SK-N-SH (cell line): ENCODE data around the gene PRR18. TPM values are rescaled to one million over a fixed set of nuclear protein-coding genes. Genes with fewer than 3 reads are reported as not detected.

ENCODE experiments used
- CTCF ChIA-PET: fragments of 300-600, 350-600 bp; formaldehyde crosslinking; extraction: SDS; loops from one replicate; lab custom pipeline; 2021; lab: Yijun Ruan, JAX
- POLR2A ChIA-PET: fragments of 350-600 bp; sonication (Branson Sonifier 250); formaldehyde crosslinking; extraction: SDS; loops from one replicate; lab custom pipeline; 2020; ENCODE audit warnings: antibody characterized with exemption, inconsistent platforms; lab: Yijun Ruan, JAX
- DNase-seq: peaks from one replicate; pipeline ENCODE4 v3.0.0; 2012
- H2AFZ ChIP-seq: fragments of 200-600 bp; sonication (generic); 2 replicates; pipeline ENCODE4 v1.8.1; 2016; ENCODE audit warnings: antibody characterized with exemption, mild to moderate bottlenecking, low read depth
- H3F3A ChIP-seq: fragments of 200-600 bp; sonication (generic); replicated peaks from 2 replicates; pipeline ENCODE3; 2016; ENCODE audit warnings: antibody characterized with exemption, mild to moderate bottlenecking; ENCODE audit not compliant: insufficient read depth
- H3K27ac ChIP-seq, 2 experiments: fragments of 200-500 bp in 1 of 2; fragments of 200-600 bp in 1 of 2; sonication (Bioruptor generic) in 1 of 2; sonication (generic), shearing (Covaris generic) in 1 of 2; 2 replicates each; pipeline versions ENCODE4 v1.5.1 to v1.6.1; 2014 to 2016; ENCODE audit warnings: low read depth in 2 of 2, inconsistent platforms in 1 of 2, low read length in 1 of 2, mild to moderate bottlenecking in 1 of 2, mixed read lengths in 1 of 2
- H3K27me3 ChIP-seq: fragments of 200-600 bp; sonication (generic), shearing (Covaris generic); 2 replicates; pipeline ENCODE4 v1.6.1; 2016; ENCODE audit warnings: mixed run types; ENCODE audit not compliant: insufficient read depth
- H3K36me3 ChIP-seq, 2 experiments: fragments of 200-500 bp in 1 of 2; fragments of 200-600 bp in 1 of 2; sonication (Bioruptor generic) in 1 of 2; sonication (generic) in 1 of 2; replicated peaks in 1 of 2; 2 replicates each; pipeline versions ENCODE3 to v1.5.1; 2014 to 2016; ENCODE audit warnings: low read length in 1 of 2, mild to moderate bottlenecking in 1 of 2; ENCODE audit not compliant: insufficient read depth in 2 of 2, control insufficient read depth in 1 of 2
- H3K4me1 ChIP-seq, 2 experiments: fragments of 200-500 bp in 1 of 2; fragments of 200-600 bp in 1 of 2; sonication (Bioruptor generic) in 1 of 2; sonication (generic), shearing (Covaris generic) in 1 of 2; 2 replicates each; pipeline versions ENCODE4 v1.5.1 to v1.6.1; 2014 to 2016; ENCODE audit warnings: low read depth in 1 of 2, low read length in 1 of 2, mixed run types in 1 of 2; ENCODE audit not compliant: insufficient read depth in 2 of 2, control insufficient read depth in 1 of 2
- H3K4me2 ChIP-seq: fragments of 200-600 bp; sonication (generic), shearing (Covaris generic); 2 replicates; pipeline ENCODE4 v1.6.1; 2017; ENCODE audit warnings: mixed run types
- H3K4me3 ChIP-seq, 2 experiments: fragments of 200-500 bp in 1 of 2; fragments of 200-600 bp in 1 of 2; sonication (Bioruptor generic) in 1 of 2; sonication (generic), shearing (Covaris generic) in 1 of 2; 2 replicates each; pipeline versions ENCODE4 v1.5.1 to v1.8.1; 2014 to 2016; ENCODE audit warnings: low read depth in 2 of 2, inconsistent platforms in 1 of 2, low read length in 1 of 2, mild to moderate bottlenecking in 1 of 2, mixed read lengths in 1 of 2, moderate library complexity in 1 of 2
- H3K79me2 ChIP-seq: fragments of 200-600 bp; sonication (generic); 2 replicates; pipeline ENCODE4 v1.8.1; 2017; ENCODE audit warnings: mild to moderate bottlenecking; ENCODE audit not compliant: insufficient read depth
- H3K9ac ChIP-seq: fragments of 200-600 bp; sonication (generic); 2 replicates; pipeline ENCODE4 v1.6.1; 2017; ENCODE audit warnings: mixed run types
- H3K9me2 ChIP-seq: fragments of 200-600 bp; sonication (generic); 2 replicates; pipeline ENCODE4 v1.6.1; 2017; ENCODE audit warnings: mixed run types
- H3K9me3 ChIP-seq: fragments of 200-600 bp; sonication (generic); 2 replicates; pipeline ENCODE4 v1.6.1; 2017; ENCODE audit warnings: mixed run types, mild to moderate bottlenecking, moderate library complexity
- H4K20me1 ChIP-seq: fragments of 200-600 bp; sonication (generic); 2 replicates; pipeline ENCODE4 v1.6.1; 2017; ENCODE audit warnings: mild to moderate bottlenecking, mixed run types; ENCODE audit not compliant: insufficient read depth
- CHD2 ChIP-seq: fragments of 150-350 bp; IDR thresholded peaks from 2 replicates; pipeline ENCODE4 v1.6.1; 2018; ENCODE audit warnings: low read length; ENCODE audit not compliant: partially characterized antibody
- ELF1 ChIP-seq: IDR thresholded peaks from 2 replicates; pipeline ENCODE4 v1.4.0; 2012
- EP300 ChIP-seq, 2 experiments: IDR thresholded peaks; 2 replicates each; pipeline versions ENCODE4 v1.4.0 to v1.6.1; 2012; ENCODE audit warnings: borderline replicate concordance in 1 of 2, low read depth in 1 of 2, low read length in 1 of 2
- FOSL2 ChIP-seq: IDR thresholded peaks from 2 replicates; pipeline ENCODE4 v1.4.0; 2012; ENCODE audit warnings: low read depth, mild to moderate bottlenecking, moderate library complexity, borderline replicate concordance
- GABPA ChIP-seq: IDR thresholded peaks from 2 replicates; pipeline ENCODE4 v1.4.0; 2012; ENCODE audit warnings: low read depth, mild to moderate bottlenecking
- GATA2 ChIP-seq: sonication (generic); formaldehyde crosslinking; IDR thresholded peaks from 2 replicates; pipeline ENCODE4 v1.5.0; 2020; ENCODE audit warnings: mild to moderate bottlenecking, missing genetic modification reagents
- MEF2A ChIP-seq: IDR thresholded peaks from 2 replicates; pipeline ENCODE4 v1.4.0; 2012; ENCODE audit warnings: low read depth, borderline replicate concordance
- SIN3A ChIP-seq: IDR thresholded peaks from 2 replicates; pipeline ENCODE4 v1.6.1; 2012; ENCODE audit warnings: low read depth, mild to moderate bottlenecking, low read length, moderate library complexity, borderline replicate concordance
- SMC3 ChIP-seq: IDR thresholded peaks from 2 replicates; pipeline ENCODE4 v1.6.1; 2012; ENCODE audit warnings: low read depth, low read length, improper control_type of control experiment
- TAF1 ChIP-seq: IDR thresholded peaks from 2 replicates; pipeline ENCODE4 v1.6.1; 2012; ENCODE audit warnings: low read depth, mild to moderate bottlenecking, low read length, moderate library complexity, borderline replicate concordance
- TEAD4 ChIP-seq: IDR thresholded peaks from 2 replicates; pipeline ENCODE4 v1.4.0; 2012; ENCODE audit warnings: mild to moderate bottlenecking, borderline replicate concordance; ENCODE audit not compliant: insufficient read depth
- YY1 ChIP-seq: IDR thresholded peaks from 2 replicates; pipeline ENCODE4 v1.4.0; 2012; ENCODE audit warnings: low read depth, mild to moderate bottlenecking
- WGBS: methylation state at CpG from one replicate; pipeline ENCODE4 v1.1.6; 2017; ENCODE audit warnings: low lambda C conversion rate; 5-methylcytosine and 5-hydroxymethylcytosine counted together
- polyA plus RNA-seq, 3 experiments: library from polyadenylated mRNA; depleted of rRNA; stranded (reverse); fragments of >200 nt; gene quantifications; 2 replicates each; pipeline ENCODE4 v1.2.3, GENCODE V29; 2012
- TF ChIP-seq, protein P1 (sequence below): IDR thresholded peaks from 2 replicates; pipeline ENCODE4 v1.6.1; 2012; ENCODE audit warnings: mild to moderate bottlenecking, low read depth, low read length, moderate library complexity
- TF ChIP-seq, protein P2 (sequence below): fragments of 150-350 bp; IDR thresholded peaks from 2 replicates; pipeline ENCODE4 v1.6.1; 2016; ENCODE audit warnings: mild to moderate bottlenecking, low read depth, low read length

Gene PRR18
- polyA plus RNA-seq, 1 of the 3 experiments (the other 2 are of a cell fraction) = 0.02 TPM

DNA sequence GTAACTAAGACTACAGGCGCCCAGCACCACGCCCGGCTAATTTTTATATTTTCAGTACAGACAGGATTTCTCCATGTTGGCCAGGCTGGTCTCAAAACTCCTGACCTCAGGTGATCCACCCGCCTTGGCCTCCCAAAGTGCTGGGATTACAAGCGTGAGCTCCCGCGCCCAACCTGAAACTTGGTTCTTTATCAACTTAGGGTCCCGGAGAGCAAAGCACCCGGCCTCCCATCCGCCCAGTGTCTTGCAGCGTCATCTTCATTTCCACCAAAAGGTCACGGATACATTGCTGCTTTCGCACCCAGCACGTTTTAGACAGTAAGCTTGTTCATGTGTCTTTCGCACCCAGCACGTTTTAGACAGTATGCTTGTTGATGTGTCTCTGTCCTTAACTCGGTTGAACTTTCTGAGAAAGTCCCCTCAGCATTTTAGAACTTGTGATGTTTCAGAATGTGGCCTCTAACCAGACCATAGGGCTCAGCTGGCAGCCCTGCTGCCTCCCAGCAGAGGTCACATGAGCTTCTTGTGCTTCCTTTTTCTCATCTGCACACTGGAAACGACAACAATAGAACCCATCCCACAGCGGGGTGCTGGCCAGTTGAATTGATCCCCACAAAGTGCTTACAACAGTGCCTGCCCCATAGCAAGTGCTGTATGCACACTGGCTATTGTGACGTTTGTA, 48.8 kb downstream of the PRR18 start (continued):
- no peak for TF ChIP-seq CHD2
- TF ChIP-seq YY1 = no peak
- no peak for TF ChIP-seq TEAD4
- TF ChIP-seq, protein P1, sequence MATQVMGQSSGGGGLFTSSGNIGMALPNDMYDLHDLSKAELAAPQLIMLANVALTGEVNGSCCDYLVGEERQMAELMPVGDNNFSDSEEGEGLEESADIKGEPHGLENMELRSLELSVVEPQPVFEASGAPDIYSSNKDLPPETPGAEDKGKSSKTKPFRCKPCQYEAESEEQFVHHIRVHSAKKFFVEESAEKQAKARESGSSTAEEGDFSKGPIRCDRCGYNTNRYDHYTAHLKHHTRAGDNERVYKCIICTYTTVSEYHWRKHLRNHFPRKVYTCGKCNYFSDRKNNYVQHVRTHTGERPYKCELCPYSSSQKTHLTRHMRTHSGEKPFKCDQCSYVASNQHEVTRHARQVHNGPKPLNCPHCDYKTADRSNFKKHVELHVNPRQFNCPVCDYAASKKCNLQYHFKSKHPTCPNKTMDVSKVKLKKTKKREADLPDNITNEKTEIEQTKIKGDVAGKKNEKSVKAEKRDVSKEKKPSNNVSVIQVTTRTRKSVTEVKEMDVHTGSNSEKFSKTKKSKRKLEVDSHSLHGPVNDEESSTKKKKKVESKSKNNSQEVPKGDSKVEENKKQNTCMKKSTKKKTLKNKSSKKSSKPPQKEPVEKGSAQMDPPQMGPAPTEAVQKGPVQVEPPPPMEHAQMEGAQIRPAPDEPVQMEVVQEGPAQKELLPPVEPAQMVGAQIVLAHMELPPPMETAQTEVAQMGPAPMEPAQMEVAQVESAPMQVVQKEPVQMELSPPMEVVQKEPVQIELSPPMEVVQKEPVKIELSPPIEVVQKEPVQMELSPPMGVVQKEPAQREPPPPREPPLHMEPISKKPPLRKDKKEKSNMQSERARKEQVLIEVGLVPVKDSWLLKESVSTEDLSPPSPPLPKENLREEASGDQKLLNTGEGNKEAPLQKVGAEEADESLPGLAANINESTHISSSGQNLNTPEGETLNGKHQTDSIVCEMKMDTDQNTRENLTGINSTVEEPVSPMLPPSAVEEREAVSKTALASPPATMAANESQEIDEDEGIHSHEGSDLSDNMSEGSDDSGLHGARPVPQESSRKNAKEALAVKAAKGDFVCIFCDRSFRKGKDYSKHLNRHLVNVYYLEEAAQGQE = no peak
- TF ChIP-seq GABPA = no peak

DNA sequence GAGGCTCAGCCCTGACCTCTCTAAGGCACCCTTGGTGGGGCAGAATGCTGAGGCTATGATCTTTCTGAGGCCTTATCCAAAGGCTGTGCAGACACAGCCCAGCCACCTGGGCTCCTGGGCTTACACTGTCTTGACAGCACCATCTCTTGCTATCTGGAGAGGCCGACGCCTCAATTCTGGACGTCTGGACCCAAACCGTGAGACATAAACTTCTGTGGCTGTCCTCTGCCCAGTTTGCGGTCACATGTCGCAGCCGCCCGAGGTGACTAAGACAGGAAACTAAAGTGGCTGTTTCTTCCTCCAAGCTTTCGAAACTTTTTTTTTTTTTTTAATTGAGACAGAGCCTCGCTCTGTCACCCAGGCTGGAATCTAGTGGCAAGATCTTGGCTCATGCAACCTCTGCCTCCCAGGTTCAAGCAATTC, 49.3 kb downstream of the PRR18 start:
- Histone ChIP-seq H3K4me3 (no peak overlapping the region), H3K36me3 (no peaks in the 10 kb centered on the region), H3K9ac (no peak overlapping the region), H4K20me1 (no peaks in the 10 kb centered on the region), H3F3A (no peaks in the 10 kb centered on the region), H3K79me2 (no peaks in the 10 kb centered on the region), H3K4me2 (no peak overlapping the region), H3K27ac (no peak overlapping the region), H3K9me2 (no peaks in the 10 kb centered on the region), H3K27me3 (peaks cover 30% of the 10 kb centered on the region), H3K4me1 (no peaks in the 10 kb centered on the region), H3K9me3 (no peaks in the 10 kb centered on the region), H2AFZ (no peak overlapping the region)
- CTCF ChIA-PET = interaction anchor here (0.8 to 1.1 kb wide), 2 partner anchors 55 to 141 kb away, joined by 3 to 4 read pairs; no protein-coding TSS in a partner anchor
- TF ChIP-seq ELF1 = no peak
- 81% methylated on average over 9 of the region's 10 CpGs for WGBS
- no peak for DNase-seq
- POLR2A ChIA-PET = no interaction called here

DNA sequence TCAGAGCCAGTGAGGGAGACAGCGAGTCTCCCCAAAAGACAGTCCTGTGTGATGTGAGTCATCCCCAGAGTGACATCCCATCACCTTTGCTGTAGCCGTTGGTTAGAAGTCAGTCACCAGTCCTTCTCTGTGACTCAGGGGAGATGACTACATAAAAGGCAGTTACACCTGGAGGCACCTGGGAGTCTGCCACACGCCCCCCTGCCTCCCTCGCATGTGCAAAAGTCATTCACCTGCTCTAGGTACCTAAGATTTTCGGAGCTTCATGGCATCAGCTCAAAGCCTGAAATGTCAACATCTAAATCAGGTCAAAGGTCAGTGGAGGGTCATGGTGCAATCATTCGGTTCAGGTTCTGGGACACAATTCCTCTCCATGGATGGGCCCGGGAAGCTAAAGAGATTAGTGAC, 50.3 kb downstream of the PRR18 start:
- Histone ChIP-seq H2AFZ (no peak overlapping the region), H3K9me2 (no peaks in the 10 kb centered on the region), H3K36me3 (no peaks in the 10 kb centered on the region), H3K27ac (no peak overlapping the region), H3K4me1 (no peaks in the 10 kb centered on the region; a peak in 1 of 4 replicates), H3K9ac (no peak overlapping the region), H3F3A (no peaks in the 10 kb centered on the region), H3K9me3 (no peaks in the 10 kb centered on the region), H3K79me2 (no peaks in the 10 kb centered on the region), H3K4me3 (no peak overlapping the region), H3K27me3 (peaks cover 40% of the 10 kb centered on the region), H4K20me1 (no peaks in the 10 kb centered on the region), H3K4me2 (no peak overlapping the region)
- no peak for DNase-seq
- 28% methylated on average over 7 of the region's 7 CpGs for WGBS
- ChIA-PET POLR2A (no interaction called here), CTCF (no interaction called here)
- TF ChIP-seq TAF1 (no peak), GATA2 (CRISPR knock-in tag) (no peak), MEF2A (no peak), SMC3 (no peak), YY1 (no peak), SIN3A (no peak), FOSL2 (no peak), TEAD4 (no peak), EP300 (IDR thresholded peaks at IDR 0.05; ENCODE audit: borderline replicate concordance in 1 of 2, low read depth in 1 of 2, low read length in 1 of 2) (no peak)
- TF ChIP-seq, protein P2, sequence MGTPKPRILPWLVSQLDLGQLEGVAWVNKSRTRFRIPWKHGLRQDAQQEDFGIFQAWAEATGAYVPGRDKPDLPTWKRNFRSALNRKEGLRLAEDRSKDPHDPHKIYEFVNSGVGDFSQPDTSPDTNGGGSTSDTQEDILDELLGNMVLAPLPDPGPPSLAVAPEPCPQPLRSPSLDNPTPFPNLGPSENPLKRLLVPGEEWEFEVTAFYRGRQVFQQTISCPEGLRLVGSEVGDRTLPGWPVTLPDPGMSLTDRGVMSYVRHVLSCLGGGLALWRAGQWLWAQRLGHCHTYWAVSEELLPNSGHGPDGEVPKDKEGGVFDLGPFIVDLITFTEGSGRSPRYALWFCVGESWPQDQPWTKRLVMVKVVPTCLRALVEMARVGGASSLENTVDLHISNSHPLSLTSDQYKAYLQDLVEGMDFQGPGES = no peak
